Hepatocyte (in vitro differentiated cells): Measurements from ENCODE around the gene KDM6A. TPM values are rescaled to one million over a fixed set of nuclear protein-coding genes. Genes with fewer than 3 reads are reported as not detected.

ENCODE experiments used
- DNase-seq: peaks from one replicate; pipeline ENCODE4 v3.0.0-alpha.2; 2016; ENCODE audit warnings: low spot score
- H2AFZ ChIP-seq: fragments of 200-600 bp; sonication (generic); 2 replicates; pipeline ENCODE4 v1.6.0; 2016; ENCODE audit warnings: antibody characterized with exemption, mild to moderate bottlenecking
- H3K27ac ChIP-seq: fragments of 200-600 bp; sonication (generic); 2 replicates; pipeline ENCODE4 v1.5.1; 2016; ENCODE audit warnings: mild to moderate bottlenecking
- H3K27me3 ChIP-seq: fragments of 200-600 bp; sonication (generic); 2 replicates; pipeline ENCODE4 v1.6.1; 2016
- H3K36me3 ChIP-seq: fragments of 200-600 bp; sonication (generic); replicated peaks from 2 replicates; pipeline ENCODE4 v1.5.1; 2016; ENCODE audit warnings: low read depth; ENCODE audit not compliant: insufficient read depth
- H3K4me1 ChIP-seq: fragments of 200-600 bp; sonication (generic); 2 replicates; pipeline ENCODE4 v1.5.1; 2016; ENCODE audit warnings: mild to moderate bottlenecking, moderate library complexity; ENCODE audit not compliant: insufficient read depth
- H3K4me2 ChIP-seq: fragments of 200-600 bp; sonication (generic); 2 replicates; pipeline ENCODE4 v1.6.0; 2016
- H3K4me3 ChIP-seq: fragments of 200-600 bp; sonication (generic); 2 replicates; pipeline ENCODE4 v1.5.1; 2016; ENCODE audit warnings: mild to moderate bottlenecking
- H3K79me2 ChIP-seq: fragments of 200-600 bp; sonication (generic); 2 replicates; pipeline ENCODE4 v1.6.0; 2017; ENCODE audit warnings: mild to moderate bottlenecking
- H3K9me2 ChIP-seq: fragments of 200-600 bp; sonication (generic); replicated peaks from 2 replicates; pipeline ENCODE4 v1.6.0; 2017; ENCODE audit warnings: mild to moderate bottlenecking; ENCODE audit not compliant: insufficient read depth
- H3K9me3 ChIP-seq: fragments of 200-600 bp; sonication (generic); 2 replicates; pipeline ENCODE4 v1.5.1; 2016; ENCODE audit warnings: low read depth, mild to moderate bottlenecking
- H4K20me1 ChIP-seq: fragments of 200-600 bp; sonication (generic); 2 replicates; pipeline ENCODE4 v1.6.0; 2016; ENCODE audit warnings: mild to moderate bottlenecking; ENCODE audit not compliant: insufficient read depth, poor library complexity, severe bottlenecking
- CTCF ChIP-seq: fragments of 200-600 bp; sonication (generic); IDR thresholded peaks from 2 replicates; pipeline ENCODE4 v1.5.1; 2016; ENCODE audit warnings: antibody characterized with exemption, mild to moderate bottlenecking; ENCODE audit not compliant: poor library complexity
- EZH2 ChIP-seq: fragments of 200-600 bp; sonication (generic); IDR thresholded peaks from 2 replicates; pipeline ENCODE4 v1.6.1; 2016; ENCODE audit warnings: antibody characterized with exemption, mild to moderate bottlenecking, borderline replicate concordance
- EZH2phosphoT487 ChIP-seq: fragments of 200-600 bp; sonication (generic); IDR thresholded peaks from one replicate; pipeline ENCODE4 v1.6.1; 2018; ENCODE audit warnings: antibody characterized with exemption, mild to moderate bottlenecking, low read depth, moderate library complexity; ENCODE audit not compliant: unreplicated experiment, severe bottlenecking
- WGBS: methylation state at CpG from one replicate; pipeline ENCODE4 v1.1.6; 2016; ENCODE audit warnings: low lambda C conversion rate; ENCODE audit errors: missing lambda C conversion rate; 5-methylcytosine and 5-hydroxymethylcytosine counted together
- polyA plus RNA-seq: library from polyadenylated mRNA; unstranded; fragments of >200 nt; fragmentation: Nextera tagmentation; extraction: Ambion mirVana; gene quantifications from 2 replicates; pipeline ENCODE4 v1.2.1, GENCODE V29; 2016
- total RNA-seq: library from RNA; depleted of rRNA; stranded (reverse); fragments of >200 nt; gene quantifications from 2 replicates; pipeline ENCODE4 v1.2.3, GENCODE V29; 2014

KDM6A gene
- total and polyA plus RNA-seq, 2 experiments from 2014 or later = 13.7 to 46.2 TPM

DNA sequence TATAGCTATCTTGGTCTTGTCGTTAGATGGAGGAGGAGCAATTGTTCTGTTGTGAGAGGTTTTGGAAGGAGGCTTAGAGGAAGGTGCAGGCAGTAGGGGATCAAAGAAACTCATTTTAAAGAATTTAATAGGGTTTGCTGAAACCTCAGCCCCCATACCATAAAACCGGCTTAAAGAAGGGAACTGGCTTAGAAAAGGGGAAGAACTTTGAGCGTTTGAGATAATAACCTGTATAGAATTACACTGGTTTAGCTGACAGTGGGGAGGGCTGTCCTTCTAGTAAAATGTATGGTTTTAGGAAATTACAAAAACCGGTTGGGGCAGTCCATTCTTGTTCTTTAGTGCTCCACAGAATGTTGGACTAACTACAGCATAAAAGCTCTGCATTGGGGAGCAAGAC, 128.1 kb downstream of the KDM6A start:
- Histone ChIP-seq H3K79me2 (peaks cover 79% of the 10 kb centered on the region), H3K4me3 (no peak overlapping the region), H3K4me2 (peak overlapping the region; percentile 29), H3K36me3 (no peaks in the 10 kb centered on the region), H3K27me3 (no peaks in the 10 kb centered on the region), H2AFZ (no peak overlapping the region), H3K4me1 (no peaks in the 10 kb centered on the region), H3K27ac (peak overlapping the region; percentile 20), H4K20me1 (peaks cover 10% of the 10 kb centered on the region), H3K9me2 (no peaks in the 10 kb centered on the region), H3K9me3 (no peaks in the 10 kb centered on the region)
- WGBS = 41% methylated on average over 4 of the region's 4 CpGs
- DNase-seq = no peak
- TF ChIP-seq EZH2phosphoT487 (no peak), CTCF (no peak), EZH2 (no peak)

GRCh38 chrX:45003085-45003484, 130.1 kb downstream of the KDM6A start:
- Histone ChIP-seq H4K20me1 (peaks cover 10% of the 10 kb centered on the region), H3K9me2 (no peaks in the 10 kb centered on the region), H3K27me3 (no peaks in the 10 kb centered on the region), H3K9me3 (no peaks in the 10 kb centered on the region), H3K27ac (no peak overlapping the region), H3K36me3 (no peaks in the 10 kb centered on the region), H3K79me2 (peaks cover 73% of the 10 kb centered on the region), H3K4me3 (no peak overlapping the region), H2AFZ (no peak overlapping the region), H3K4me1 (no peaks in the 10 kb centered on the region), H3K4me2 (no peak overlapping the region)
- DNase-seq = no peak
- TF ChIP-seq EZH2 = no peak
- TF ChIP-seq EZH2phosphoT487 = no peak
- TF ChIP-seq CTCF = no peak
- WGBS = 72% methylated on average over 4 of the region's 4 CpGs

- no peaks in the 10 kb centered on the region for H3K9me2 ChIP-seq
- WGBS = 91% methylated on average over 12 of the region's 13 CpGs
These were observed 133.2 kb downstream of the KDM6A start for GRCh38 chrX:45006002-45006800.

More at GRCh38 chrX:45006002-45006800, 133.2 kb downstream of the KDM6A start:
- Histone ChIP-seq H3K9me3 (no peaks in the 10 kb centered on the region), H4K20me1 (peaks cover 12% of the 10 kb centered on the region), H3K27ac (no peak overlapping the region), H3K27me3 (no peaks in the 10 kb centered on the region), H3K79me2 (peaks cover 71% of the 10 kb centered on the region), H3K4me2 (no peak overlapping the region), H2AFZ (no peak overlapping the region), H3K4me3 (no peak overlapping the region), H3K36me3 (no peaks in the 10 kb centered on the region), H3K4me1 (no peaks in the 10 kb centered on the region)
- DNase-seq = no peak
- TF ChIP-seq CTCF (no peak), EZH2 (no peak), EZH2phosphoT487 (no peak)
